Eye (tissue), 1 donor: ENCODE results near the gene NPFFR2.
"Not testable (repeated sequence)": the region's sequence is repeated elsewhere in the genome, so short reads cannot be mapped to it uniquely, and the experiment has no call there.

Experiments used
- DNase-seq: peaks from one replicate; pipeline ENCODE4 v3.0.0-alpha.2; 2015

Gene NPFFR2

GRCh38 chr4:72112514-72113156, 80.8 kb downstream of the NPFFR2 start:
- DNase-seq, result no peak

- DNase-seq, result no peak
These were observed 86.2 kb downstream of the NPFFR2 start for GRCh38 chr4:72118017-72118416.

DNA sequence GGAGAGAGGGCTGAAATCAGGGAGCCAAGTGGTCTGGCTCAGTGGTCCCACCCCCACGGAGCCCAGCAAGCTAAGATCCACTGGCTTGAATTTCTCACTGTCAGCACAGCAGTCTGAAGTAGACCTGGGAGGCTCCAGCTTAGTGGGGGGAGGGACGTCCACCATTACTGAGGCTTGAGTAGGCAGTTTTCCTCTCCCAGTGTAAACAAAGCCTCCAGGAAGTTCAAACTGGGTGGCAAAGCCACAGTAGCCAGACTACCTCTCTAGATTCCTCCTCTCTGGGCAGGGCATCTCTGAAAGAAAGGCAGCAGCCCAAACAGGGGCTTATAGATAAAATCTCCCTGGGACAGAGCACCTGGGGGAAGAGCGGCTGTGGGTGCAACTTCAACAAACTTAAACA, 88.1 kb downstream of the NPFFR2 start:
- DNase-seq, result no peak

DNA sequence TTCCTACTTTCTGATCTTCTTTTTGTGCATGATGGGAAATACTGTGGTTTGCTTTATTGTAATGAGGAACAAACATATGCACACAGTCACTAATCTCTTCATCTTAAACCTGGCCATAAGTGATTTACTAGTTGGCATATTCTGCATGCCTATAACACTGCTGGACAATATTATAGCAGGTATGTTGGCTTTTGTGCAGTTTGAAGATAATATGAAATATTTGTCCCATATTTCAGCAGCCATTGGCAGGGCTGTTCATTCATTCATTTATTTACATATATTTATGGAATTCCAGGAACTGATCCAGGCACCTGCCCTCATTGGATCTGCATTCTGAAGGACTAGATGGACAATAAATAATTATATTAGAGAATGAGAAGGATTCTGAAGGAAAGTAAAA, 96.9 kb downstream of the NPFFR2 start:
- DNase-seq, result no peak

DNA sequence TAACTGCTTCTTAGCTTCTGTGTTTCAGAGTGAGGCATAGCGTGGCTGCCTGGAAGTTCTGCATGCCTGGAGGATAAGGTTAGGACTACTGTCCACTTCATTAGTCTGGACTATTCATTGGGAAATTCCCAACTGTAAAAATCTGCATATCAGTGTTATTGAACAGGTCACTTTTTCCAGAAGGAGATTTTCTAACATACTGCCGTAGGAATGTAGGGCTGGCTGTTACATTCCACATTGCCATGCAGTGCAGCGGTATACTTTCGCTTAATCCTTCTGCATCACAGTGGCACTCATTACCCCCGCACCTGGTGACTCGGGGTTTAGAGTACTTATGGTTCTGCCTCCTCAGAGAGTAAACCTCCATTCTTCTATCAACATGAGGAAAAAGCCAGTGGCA, 104.6 kb downstream of the NPFFR2 start:
- DNase-seq, result no peak

DNA sequence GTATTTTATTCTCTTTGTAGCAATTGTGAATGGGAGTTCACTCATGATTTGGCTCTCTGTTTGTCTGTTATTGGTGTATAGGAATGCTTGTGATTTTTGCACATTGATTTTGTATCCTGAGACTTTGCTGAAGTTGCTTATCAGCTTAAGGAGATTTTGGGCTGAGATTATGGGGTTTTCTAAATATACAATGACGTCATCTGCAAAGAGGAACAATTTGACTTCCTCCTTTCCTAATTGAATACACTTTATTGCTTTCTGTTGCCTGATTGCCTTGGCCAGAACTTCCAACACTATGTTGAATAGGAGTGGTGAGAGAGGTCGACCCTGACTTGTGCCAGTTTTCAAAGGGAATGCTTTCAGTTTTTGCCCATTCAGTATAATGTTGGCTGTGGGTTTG, 108.2 kb downstream of the NPFFR2 start:
- DNase-seq, result not testable (repeated sequence)

DNA sequence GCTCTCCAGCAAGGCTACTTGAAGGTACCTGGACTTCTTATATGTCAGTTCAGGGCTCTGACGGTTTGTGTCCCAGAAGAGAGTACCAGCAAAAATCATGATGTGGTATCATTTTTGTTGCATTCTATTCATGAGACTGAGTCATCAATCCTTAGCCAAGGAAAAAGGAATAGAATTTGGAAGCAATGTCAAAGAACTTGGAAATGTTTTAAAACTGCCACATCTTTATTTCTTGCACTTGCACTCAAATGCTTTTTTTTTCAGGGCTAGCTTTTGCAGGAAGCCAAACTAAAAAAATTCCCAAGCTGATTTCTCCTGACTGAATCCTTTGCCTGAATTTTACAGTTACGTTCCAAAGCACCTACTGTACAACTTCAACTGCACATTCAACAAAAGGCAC, 112.4 kb downstream of the NPFFR2 start:
- no peak for DNase-seq

- no peak for DNase-seq
These were observed 120.9 kb downstream of the NPFFR2 start for GRCh38 chr4:72152731-72153130.

DNA sequence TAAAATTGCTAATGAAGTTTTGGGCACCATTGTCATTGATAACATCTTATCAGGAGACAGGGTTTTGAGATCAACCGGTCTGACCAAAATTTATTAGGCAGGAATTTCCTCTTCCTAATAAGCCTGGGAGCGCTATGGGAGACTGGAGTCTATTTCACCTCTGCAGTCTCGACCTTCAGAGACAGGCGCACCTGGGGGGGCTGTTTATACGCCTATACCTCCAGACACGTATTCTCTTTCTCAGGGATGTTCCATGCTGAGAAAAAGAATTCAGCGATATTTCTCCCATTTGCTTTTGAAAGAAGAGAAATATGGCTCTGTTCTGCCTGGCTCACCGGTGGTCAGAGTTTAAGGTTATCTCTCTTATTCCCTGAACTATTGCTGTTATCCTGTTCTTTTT, 121.8 kb downstream of the NPFFR2 start:
- DNase-seq, result not testable (repeated sequence)

GRCh38 chr4:72169285-72169684, 137.5 kb downstream of the NPFFR2 start:
- DNase-seq, result not testable (repeated sequence)

DNA sequence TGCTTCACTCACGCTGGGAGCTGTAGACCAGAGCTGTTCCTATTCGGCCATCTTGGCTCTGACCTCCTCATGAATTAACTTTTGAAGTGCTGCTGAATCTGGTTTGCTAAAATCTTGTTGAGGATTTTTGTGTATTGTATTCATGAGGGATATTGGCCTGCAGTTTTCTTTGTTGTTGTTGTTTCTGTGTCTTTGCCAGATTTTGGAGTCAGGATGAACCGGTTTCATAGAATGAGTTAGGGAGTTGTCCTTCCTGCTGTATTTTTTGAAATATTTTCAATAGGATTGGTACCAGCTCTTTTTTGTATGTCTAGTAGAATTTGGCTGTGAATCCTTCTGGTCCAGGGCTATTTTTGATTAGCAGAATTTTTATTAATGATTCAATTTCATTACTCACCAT, 138.1 kb downstream of the NPFFR2 start:
- no peak for DNase-seq

GRCh38 chr4:72171761-72172160, 140.0 kb downstream of the NPFFR2 start:
- no peak for DNase-seq

GRCh38 chr4:72179342-72179741, 147.5 kb downstream of the NPFFR2 start:
- no peak for DNase-seq

DNA sequence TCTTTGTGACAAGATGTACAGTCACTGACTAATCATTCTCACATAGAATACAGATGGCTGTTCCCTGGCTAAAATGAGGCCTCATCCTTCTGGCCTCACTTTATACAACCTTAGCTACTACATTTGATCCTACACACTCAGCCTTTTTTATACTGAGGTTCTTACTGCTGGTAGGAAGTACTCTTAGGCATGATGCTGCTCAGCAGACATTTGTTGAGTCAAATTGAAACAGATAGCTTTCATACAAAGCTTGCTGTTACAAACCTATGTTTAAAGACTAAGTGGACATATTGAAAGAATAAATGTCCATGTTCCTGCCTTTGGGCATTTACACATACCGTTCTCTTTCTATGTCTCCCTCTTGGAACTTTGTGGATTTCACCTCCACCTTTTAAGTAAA, 154.9 kb downstream of the NPFFR2 start:
- no peak for DNase-seq

DNA sequence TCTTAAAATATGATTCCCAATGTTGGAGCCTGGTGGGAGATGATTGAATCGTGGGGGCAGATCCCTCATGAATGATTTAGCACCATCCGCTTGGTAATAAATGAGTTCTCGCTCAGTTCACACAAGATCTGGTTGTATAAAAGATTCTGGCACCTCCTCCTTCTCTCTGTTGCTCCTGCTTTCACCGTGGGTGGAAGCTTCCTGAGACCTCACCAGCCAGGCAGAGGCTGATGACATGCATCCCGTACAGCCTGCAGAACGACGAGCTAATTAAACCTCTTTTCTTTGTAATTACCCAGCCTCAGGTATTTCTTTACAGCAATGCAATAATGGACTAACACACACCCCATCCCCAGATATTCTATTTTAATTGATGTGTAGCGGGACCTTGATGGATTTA, 162.2 kb downstream of the NPFFR2 start:
- DNase-seq, result no peak

- no peak for DNase-seq
These were observed 162.7 kb downstream of the NPFFR2 start for GRCh38 chr4:72194453-72194852.
